Duodenal mucosa (tissue), 2 donors: Measurements from ENCODE around the gene DOLK.

Experiments
- H3K27ac ChIP-seq: one replicate; pipeline ENCODE4 v1.7.0; 2013; ENCODE audit warnings: low read depth, low read length
- H3K27me3 ChIP-seq, 2 donors: one replicate each; pipeline ENCODE4 v1.7.0; 2013; ENCODE audit warnings: low read length in 2 of 2, control low read depth in 1 of 2; ENCODE audit not compliant: insufficient read depth in 2 of 2, control insufficient read depth in 1 of 2
- H3K36me3 ChIP-seq, 2 donors: one replicate each; pipeline ENCODE4 v1.7.0; 2013; ENCODE audit warnings: low read length in 2 of 2, control low read depth in 1 of 2; ENCODE audit not compliant: insufficient read depth in 2 of 2, control insufficient read depth in 1 of 2
- H3K4me1 ChIP-seq, 2 donors: one replicate each; pipeline ENCODE4 v1.7.0; 2013; ENCODE audit warnings: low read length in 2 of 2, control low read depth in 1 of 2; ENCODE audit not compliant: insufficient read depth in 2 of 2, control insufficient read depth in 1 of 2
- H3K4me3 ChIP-seq, 2 donors: one replicate each; pipeline ENCODE4 v1.7.0; 2013; ENCODE audit warnings: low read length in 2 of 2, low read depth in 1 of 2
- H3K9ac ChIP-seq, 2 donors: one replicate each; pipeline ENCODE4 v1.7.0; 2013; ENCODE audit warnings: low read length in 2 of 2, low read depth in 1 of 2
- H3K9me3 ChIP-seq, 2 donors: one replicate each; pipeline ENCODE4 v1.7.0; 2013; ENCODE audit warnings: low read length in 2 of 2, control low read depth in 1 of 2; ENCODE audit not compliant: control insufficient read depth in 1 of 2

DOLK gene

DNA sequence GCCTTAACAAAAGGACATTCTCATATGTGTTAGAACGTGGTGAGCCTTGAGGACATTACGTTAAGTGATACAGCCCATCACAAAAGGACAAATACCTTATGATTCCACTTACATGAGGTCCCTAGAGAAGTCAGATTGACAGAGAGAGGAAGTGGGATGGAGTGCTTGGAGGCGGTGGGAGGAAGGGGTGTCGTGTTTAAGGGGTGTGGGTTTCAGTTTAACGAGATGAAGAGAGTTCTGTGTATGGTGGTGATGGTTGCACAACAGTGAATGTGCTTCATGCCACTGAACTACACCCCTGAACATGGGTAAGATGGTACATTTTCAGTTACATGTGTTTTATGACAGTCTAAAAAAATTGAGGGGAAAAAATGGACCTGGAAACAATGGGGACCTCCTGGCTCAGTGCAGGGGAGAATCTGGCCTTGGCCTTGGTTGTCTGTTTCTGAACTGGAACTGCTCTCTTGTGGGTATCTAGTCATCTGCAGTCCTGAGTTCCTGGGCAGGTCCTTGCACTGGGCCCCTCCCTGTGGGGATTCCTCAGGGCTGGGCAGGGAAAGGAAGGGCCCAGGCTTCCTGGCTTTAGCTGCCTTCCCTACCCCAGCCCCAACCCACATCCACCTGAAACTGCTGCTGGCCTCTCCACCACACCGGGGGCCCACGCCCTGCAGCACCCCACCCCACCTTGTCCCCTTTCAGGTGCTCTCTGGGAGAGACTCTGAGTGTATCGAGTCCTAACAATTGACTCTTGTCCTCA, 47.7 kb downstream of the DOLK start:
- H3K36me3 ChIP-seq: peaks cover 0 to 12% of the 10 kb centered on the region in 2 donors
- no peak overlapping the region for H3K9ac ChIP-seq
- no peak overlapping the region for H3K4me3 ChIP-seq
- no peak overlapping the region for H3K27ac ChIP-seq
- peaks cover 11 to 22% of the 10 kb centered on the region in 2 donors for H3K4me1 ChIP-seq
- no peaks in the 10 kb centered on the region for H3K9me3 ChIP-seq
- no peaks in the 10 kb centered on the region for H3K27me3 ChIP-seq

DNA sequence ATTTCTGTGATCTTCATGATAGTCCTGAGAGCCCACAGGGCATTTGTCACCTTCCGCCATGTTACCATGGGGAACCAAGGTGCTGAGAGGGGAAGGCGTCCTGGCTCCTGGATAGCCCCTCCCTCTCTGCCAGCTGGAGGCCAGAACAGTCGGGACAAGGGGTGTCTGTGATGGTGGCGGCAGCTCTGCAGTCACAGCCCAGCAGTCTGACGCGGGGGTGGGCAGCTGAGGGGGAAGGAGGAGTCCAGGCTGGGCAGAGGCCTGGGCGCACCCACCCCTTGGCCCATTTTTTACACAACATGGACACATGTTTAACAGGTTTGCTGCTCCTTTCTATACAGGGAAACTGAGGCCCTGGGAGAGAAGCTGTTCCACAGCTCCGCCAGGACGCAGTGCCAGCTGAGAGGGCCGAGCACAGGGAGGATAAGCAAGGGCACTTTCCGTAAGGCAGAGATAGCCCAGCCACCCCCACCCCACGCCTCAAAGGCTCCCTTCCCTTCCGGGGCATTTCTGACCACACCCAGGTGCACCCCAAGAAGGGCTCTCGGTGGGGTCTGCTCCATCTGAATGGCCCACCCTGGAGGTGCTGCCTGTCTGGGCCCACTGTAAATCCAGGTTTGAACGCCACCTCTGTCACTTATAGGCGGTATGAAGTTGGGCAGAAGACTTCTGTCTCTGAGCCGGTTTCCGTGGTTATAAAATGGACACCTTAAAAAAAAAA, 48.4 kb downstream of the DOLK start:
- H3K27me3 ChIP-seq: no peaks in the 10 kb centered on the region
- H3K4me3 ChIP-seq: no peak overlapping the region
- H3K4me1 ChIP-seq: peaks cover 11 to 22% of the 10 kb centered on the region in 2 donors
- no peak overlapping the region for H3K27ac ChIP-seq
- peaks cover 0 to 12% of the 10 kb centered on the region in 2 donors for H3K36me3 ChIP-seq
- no peaks in the 10 kb centered on the region for H3K9me3 ChIP-seq
- H3K9ac ChIP-seq: no peak overlapping the region

DNA sequence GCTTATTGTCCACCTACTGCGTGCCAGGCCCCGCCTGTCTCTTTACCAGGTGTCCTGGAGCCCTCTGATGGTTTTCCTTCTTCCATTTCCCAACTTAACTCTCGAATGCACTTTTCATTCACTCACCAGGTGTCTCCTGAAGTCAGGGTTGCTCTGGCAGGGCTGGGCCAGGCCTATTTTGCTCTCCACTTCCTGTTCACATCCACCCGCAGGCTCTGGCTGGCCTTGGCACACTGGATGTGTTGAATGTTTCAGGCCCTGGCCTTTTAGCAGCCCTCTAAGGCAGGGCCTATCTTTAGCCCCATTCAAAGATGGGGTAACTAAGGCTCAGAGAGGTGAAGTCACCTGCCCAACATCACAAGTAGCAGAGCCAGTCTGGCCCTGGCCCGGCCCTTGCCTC, 49.0 kb downstream of the DOLK start:
- H3K9ac ChIP-seq: no peak overlapping the region
- no peaks in the 10 kb centered on the region for H3K27me3 ChIP-seq
- H3K4me1 ChIP-seq: peaks cover 11 to 22% of the 10 kb centered on the region in 2 donors
- H3K4me3 ChIP-seq: no peak overlapping the region
- peaks cover 0 to 14% of the 10 kb centered on the region in 2 donors for H3K36me3 ChIP-seq
- no peaks in the 10 kb centered on the region for H3K9me3 ChIP-seq
- no peak overlapping the region for H3K27ac ChIP-seq

DNA sequence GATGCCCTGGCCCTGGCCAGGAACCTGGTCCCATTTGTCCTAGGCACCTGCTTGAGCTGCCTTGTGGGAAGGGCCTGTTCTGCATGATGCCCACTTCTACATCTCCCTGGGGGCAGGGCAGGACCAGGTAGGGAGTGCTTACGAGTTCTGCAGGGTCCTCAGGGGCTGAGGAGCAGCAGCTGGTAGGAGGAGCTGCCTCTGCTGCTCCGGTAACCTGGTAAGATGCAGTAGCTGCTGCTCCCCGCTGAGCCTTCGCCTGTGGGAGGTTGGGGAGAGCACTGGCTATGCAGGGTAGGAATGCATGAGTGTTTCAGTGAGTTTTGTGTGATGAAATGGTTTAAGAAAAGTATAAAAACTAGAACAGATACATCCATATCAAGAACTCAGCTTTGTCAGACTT, 51.8 kb downstream of the DOLK start:
- Histone ChIP-seq H3K27ac (no peak overlapping the region), H3K4me1 (peaks cover 22% of the 10 kb centered on the region in 2 donors), H3K4me3 (no peak overlapping the region), H3K9ac (no peak overlapping the region), H3K36me3 (peaks cover 0 to 18% of the 10 kb centered on the region in 2 donors), H3K9me3 (no peaks in the 10 kb centered on the region), H3K27me3 (no peaks in the 10 kb centered on the region)
